22Rv1 (cell line): ENCODE measurements around the gene SLC2A10.

ENCODE experiments used
- ZFX ChIP-seq: fragments of 450-650 bp; IDR thresholded peaks from 2 replicates; pipeline ENCODE4 v1.6.1; 2017; ENCODE audit warnings: antibody characterized with exemption, borderline replicate concordance
- TF ChIP-seq, protein P1 (sequence below): fragments of 450-650 bp; IDR thresholded peaks from 2 replicates; pipeline ENCODE4 v1.5.1; 2017; ENCODE audit warnings: mild to moderate bottlenecking

DNA sequence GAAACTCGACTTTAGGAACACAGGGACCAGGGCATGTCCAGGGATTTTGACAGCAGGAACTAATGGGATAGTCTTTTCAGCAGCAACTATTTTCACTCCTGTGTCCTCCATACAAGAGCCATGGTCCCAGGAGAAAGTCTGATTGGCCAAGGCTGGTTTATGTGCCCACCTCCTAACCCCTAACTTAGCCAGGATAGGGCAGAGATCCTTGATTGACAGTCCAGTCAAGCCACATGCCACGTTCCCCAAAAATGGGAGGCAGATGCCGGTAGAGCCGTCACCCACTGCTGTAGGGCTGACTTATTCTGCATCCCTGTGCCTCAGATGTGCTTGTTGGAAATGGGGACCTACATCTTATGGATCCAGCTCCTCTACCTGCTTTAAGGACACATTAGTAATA is 22.3 kb downstream of the SLC2A10 start:
- TF ChIP-seq, protein P1, sequence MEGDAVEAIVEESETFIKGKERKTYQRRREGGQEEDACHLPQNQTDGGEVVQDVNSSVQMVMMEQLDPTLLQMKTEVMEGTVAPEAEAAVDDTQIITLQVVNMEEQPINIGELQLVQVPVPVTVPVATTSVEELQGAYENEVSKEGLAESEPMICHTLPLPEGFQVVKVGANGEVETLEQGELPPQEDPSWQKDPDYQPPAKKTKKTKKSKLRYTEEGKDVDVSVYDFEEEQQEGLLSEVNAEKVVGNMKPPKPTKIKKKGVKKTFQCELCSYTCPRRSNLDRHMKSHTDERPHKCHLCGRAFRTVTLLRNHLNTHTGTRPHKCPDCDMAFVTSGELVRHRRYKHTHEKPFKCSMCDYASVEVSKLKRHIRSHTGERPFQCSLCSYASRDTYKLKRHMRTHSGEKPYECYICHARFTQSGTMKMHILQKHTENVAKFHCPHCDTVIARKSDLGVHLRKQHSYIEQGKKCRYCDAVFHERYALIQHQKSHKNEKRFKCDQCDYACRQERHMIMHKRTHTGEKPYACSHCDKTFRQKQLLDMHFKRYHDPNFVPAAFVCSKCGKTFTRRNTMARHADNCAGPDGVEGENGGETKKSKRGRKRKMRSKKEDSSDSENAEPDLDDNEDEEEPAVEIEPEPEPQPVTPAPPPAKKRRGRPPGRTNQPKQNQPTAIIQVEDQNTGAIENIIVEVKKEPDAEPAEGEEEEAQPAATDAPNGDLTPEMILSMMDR, result no peak
- no peak for TF ChIP-seq ZFX
